Measurements from ENCODE around the gene ANKRD65.
"Not testable (repeated sequence)": the region's sequence is repeated elsewhere in the genome, so short reads cannot be mapped to it uniquely, and the experiment has no call there.

ANKRD65 gene

DNA sequence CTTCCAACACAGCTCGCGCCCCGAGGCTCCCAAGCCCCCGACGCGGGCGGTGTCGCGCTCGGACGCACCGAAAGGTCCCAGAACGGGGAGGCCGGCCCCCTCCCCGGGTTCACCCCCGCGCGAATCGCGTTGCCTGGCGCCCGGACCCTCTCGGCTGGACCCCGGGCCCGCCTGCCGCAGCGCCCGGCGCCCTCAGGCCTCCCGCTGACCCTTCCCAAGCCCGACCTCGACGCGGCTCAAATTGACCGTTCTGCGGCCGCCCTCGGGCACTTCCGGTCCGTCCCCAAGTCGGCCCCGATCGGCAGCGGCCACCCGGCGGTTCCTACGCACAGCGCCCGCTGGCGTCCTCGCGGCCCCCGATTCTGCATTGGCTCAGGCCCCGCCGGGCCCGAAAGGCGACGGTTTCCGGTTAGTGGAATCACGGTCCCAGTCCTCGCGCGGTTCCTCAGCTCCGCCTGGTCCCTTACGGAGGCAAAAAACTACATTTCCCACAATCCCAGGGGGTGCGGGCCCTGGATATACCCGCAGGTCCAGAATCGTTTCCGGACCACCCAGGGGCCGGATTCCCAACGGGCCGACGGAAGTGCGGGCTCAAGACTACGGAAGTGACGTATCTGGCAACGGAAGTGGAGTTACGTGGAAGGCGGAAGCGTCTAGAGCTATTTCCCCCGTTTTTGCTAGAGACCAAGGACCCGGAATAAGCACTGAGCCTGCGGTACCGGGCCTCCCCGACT, 46.0 kb downstream of the ANKRD65 start, which contains the start of gene AURKAIP1:
TSS of gene AURKAIP1 (minus strand) at position 279 of the 734 bp plus-strand sequence. CDS start 451 bp downstream, outside the sequence.
- Mint-ChIP-seq H3K36me3 (peaks cover 11% of the 10 kb centered on the region), H3K4me1 (peaks cover 48% of the 10 kb centered on the region), H3K9me3 (no peaks in the 10 kb centered on the region), H3K4me3 (peak within 1 kb of the TSS; percentile 89), H3K27me3 (no peaks in the 10 kb centered on the region), H3K27ac (peak within 1 kb of the TSS; percentile 98)
- CTCF ChIA-PET: interaction anchor here (0.8 to 1.5 kb wide), 5 partner anchors 13 to 253 kb away, joined by 3 to 7 read pairs (median 3); no protein-coding TSS in a partner anchor
- DNase-seq: peak; percentile 98

DNA sequence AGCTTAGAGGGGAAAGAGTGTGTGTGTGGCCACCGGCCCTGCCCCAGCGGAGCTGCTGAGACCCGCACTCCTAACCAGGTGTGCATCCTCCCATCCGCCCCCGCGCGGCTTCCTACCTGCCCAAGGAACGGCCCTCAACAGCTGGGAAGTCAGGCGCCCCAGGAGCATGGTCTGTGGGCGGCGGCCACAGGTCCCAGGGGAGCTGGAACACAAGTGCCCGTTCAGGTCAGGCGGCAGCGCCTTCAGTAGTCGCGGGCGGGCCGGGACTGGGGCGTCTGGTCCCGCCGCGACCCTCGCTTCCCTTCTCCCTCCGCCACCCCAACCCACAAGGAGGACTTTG, 46.5 kb downstream of the ANKRD65 start:
- peaks cover 50% of the 10 kb centered on the region for H3K4me1 Mint-ChIP-seq
- H3K36me3 Mint-ChIP-seq: peaks cover 11% of the 10 kb centered on the region
- no peaks in the 10 kb centered on the region for H3K9me3 Mint-ChIP-seq
- CTCF ChIA-PET: interaction anchor here (1.2 to 1.5 kb wide), 3 partner anchors 60 to 253 kb away, joined by 3 to 7 read pairs (median 3); no protein-coding TSS in a partner anchor
- no peak for DNase-seq
- H3K27ac Mint-ChIP-seq: peak overlapping the region; percentile 79
- H3K27me3 Mint-ChIP-seq: no peaks in the 10 kb centered on the region
- peak overlapping the region; percentile 89 for H3K4me3 Mint-ChIP-seq

DNA sequence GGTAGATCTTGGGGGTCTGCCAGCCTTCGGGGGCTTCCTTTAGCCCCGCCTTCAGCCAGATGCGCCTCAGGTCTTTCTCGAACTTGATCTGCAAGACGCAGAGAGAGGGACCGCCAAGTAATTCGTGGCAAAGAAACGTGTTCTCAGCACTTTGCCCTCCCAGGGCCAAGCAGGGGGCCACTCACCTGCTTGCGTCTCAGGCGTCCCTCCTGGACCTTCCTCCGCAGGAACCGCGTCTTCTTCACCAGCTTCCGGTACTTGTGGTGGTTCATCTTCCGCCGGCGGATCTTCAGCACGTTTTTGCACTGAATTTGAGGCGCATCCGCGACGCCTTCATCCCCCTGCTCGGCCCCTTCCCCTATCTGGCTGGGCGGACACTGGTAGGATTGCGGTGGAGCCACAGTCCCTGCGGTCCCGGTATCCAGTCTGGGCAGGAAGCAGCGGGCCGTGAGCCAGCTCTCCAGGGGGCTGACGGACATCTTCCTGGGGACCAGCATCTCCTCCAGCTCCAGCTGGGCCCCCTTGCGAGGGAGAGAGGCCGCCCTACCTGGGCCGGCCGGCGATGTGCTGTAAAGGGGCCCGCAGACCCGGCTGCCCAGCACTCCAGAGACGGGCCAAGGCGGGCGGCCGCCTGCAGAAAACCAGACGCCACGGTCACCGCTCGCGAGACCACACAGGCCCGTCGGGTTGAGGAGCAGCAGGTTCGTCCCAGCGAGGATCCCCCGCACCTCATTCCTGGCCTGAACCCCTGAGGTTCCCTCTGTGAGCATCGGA, 47.1 kb downstream of the ANKRD65 start:
- peak overlapping the region; percentile 79 for H3K27ac Mint-ChIP-seq
- DNase-seq: no peak
- no peaks in the 10 kb centered on the region for H3K9me3 Mint-ChIP-seq
- CTCF ChIA-PET: interaction anchor here (1.5 kb wide), 1 partner anchor 69 kb away, joined by 7 read pairs; no protein-coding TSS in a partner anchor
- no peaks in the 10 kb centered on the region for H3K27me3 Mint-ChIP-seq
- H3K4me3 Mint-ChIP-seq: peak overlapping the region; percentile 89
- peaks cover 50% of the 10 kb centered on the region for H3K4me1 Mint-ChIP-seq
- H3K36me3 Mint-ChIP-seq: peaks cover 11% of the 10 kb centered on the region

DNA sequence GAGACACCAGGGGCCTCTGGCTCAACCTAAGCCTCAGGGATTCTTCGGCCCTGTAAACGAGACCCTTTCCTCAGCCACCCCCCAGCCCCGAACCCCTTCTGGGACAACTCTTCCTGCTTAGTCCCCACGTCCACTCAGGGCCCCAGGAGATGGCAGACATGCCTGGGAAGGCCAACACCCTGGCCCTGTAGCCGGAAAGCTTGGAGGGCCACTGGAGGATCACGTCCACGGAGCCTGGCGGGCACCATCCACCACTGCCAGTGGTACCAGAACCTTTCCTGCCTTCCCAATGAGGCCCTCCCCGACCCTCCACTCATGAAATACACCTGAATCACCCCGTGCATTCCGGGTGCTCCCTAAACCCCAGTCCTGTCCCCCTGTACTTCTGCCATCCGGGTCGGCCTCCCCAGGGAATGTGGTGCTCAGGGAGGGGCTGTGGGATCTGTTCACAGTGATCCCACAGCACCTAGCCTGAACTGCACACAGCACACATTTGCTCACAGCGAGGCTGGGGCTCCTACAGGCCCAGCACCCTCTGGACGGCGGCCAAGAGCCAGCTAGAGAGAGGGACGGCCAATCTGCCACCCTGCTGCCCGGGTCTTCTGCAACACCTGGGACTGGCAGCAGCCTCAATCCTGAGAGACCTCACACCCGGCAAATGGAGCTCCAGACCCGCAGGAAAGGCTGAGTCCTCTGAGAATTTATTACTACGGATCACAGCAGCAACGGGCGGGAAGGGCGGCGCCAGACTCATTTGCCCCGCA, 47.8 kb downstream of the ANKRD65 start:
- Mint-ChIP-seq H3K9me3 (no peaks in the 10 kb centered on the region), H3K4me3 (peak overlapping the region; percentile 89), H3K27me3 (no peaks in the 10 kb centered on the region), H3K27ac (peak overlapping the region; percentile 73), H3K36me3 (peaks cover 11% of the 10 kb centered on the region), H3K4me1 (peaks cover 50% of the 10 kb centered on the region)
- no peak for DNase-seq
- CTCF ChIA-PET: interaction anchor here (0.7 to 4.1 kb wide), 4 partner anchors 21 to 68 kb away, joined by 4 to 21 read pairs (median 8); no protein-coding TSS in a partner anchor

DNA sequence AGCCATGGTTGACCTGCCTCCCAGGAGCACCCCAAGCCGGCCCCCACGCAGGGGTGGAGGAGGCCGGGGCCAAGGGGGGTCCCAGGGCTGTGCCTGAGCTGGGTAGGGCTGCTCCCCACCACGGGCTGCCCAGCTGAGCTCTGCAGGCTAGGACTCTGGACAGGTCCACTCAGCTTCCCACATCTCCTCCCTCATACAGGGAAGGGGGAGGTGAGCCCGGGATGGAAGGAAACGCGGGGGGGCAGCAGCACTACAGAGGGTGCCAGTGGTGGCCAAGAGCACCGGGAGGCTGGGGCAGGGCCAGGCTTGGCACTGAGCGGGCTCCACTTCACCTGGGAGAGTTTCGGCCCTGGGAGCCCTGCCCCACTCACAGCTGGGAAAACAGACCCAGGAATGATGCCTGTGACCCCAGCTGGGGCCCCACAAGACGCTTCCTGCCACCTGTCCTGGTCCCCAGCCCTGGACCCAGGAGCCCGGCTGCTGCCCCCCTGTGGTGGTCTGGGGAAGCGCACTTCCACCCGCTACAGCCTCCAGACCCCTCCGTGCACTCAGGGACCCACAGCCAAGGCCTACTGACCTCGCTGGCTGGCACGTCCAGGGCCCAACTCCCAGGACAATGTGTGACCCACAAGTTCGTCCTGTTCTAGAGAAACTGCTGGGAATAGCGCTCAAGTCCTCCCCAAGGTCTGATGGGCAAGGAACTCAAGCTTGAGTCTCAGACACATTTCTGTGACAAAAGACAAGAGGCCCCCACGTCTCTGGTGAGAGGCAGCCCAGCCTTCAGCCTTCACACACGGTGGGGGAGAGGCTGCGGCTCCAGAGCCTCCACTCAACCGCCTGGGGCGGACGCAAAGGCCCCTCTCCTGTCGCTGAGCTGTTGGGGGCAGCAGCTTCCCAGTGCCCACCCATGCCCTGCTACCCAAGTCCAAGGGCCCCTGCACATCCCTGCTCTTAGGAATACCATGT, 49.0 kb downstream of the ANKRD65 start:
- peaks cover 11% of the 10 kb centered on the region for H3K36me3 Mint-ChIP-seq
- H3K27ac Mint-ChIP-seq: peak overlapping the region; percentile 64
- H3K9me3 Mint-ChIP-seq: no peaks in the 10 kb centered on the region
- CTCF ChIA-PET: interaction anchor here (0.7 to 4.1 kb wide), 17 partner anchors 9 to 358 kb away, joined by 3 to 21 read pairs (median 4); partner anchors contain the start of genes ATAD3A, CCNL2, DVL1 and ISG15
- peaks cover 50% of the 10 kb centered on the region for H3K4me1 Mint-ChIP-seq
- H3K27me3 Mint-ChIP-seq: no peaks in the 10 kb centered on the region
- peak overlapping the region; percentile 59 for H3K4me3 Mint-ChIP-seq
- DNase-seq: peak; percentile 86

DNA sequence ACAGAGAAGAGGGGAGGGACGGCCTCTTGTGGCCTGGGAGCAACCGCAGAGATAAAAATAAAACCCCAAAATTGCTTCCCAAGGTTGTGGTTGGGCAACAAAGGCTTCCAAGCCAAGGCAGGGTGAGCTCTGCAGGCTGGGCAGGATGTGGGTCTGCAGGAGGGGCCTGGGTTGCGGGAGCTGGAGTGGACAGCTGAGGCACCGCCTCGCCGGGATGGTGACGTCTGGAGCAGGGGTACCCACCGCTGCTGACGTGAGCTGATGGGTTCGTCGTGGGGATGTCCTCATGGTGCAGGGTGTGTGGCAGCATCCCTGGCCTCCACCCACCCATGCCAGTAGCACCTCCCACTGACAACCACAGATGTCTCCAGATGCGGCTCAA, 49.7 kb downstream of the ANKRD65 start:
- Mint-ChIP-seq H3K4me1 (peaks cover 47% of the 10 kb centered on the region), H3K27me3 (no peaks in the 10 kb centered on the region), H3K9me3 (no peaks in the 10 kb centered on the region), H3K4me3 (peak overlapping the region; percentile 26), H3K36me3 (peaks cover 11% of the 10 kb centered on the region), H3K27ac (peak overlapping the region; percentile 55)
- DNase-seq: peak; percentile 84
- CTCF ChIA-PET: interaction anchor here (0.7 to 4.1 kb wide), 16 partner anchors 8 to 380 kb away, joined by 3 to 21 read pairs (median 4); partner anchors contain the start of genes ATAD3A, CCNL2, DVL1 and ISG15

DNA sequence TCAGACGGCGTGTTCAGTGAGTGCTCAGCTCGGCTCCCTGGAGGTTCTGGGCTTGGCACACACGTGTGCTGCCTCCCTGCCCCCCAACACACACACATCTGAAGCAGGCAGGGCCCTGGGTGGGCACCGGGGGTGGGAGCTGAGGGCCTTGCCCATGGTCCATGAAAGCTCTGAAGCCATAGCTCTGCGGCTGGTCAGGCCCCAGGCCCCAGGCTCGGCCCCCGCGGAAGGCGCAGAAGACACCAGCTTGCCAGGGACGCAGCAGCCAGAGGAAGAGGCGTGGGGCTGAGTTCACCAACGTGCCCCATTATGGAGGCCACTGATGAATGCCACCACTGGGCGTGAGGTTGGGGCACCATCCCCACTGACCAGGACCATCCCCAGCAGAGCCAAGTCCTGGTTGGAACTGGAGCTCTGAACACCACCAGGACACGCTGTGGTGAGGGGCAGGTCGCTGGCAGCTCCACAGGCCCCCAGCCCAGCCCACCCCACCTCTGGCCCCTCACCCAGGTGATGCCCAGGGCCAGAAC, 50.2 kb downstream of the ANKRD65 start:
- CTCF ChIA-PET: interaction anchor here (0.8 to 4.1 kb wide), 11 partner anchors 17 to 379 kb away, joined by 3 to 21 read pairs (median 4); partner anchors contain the start of genes ATAD3A, CCNL2 and DVL1
- Mint-ChIP-seq H3K4me3 (no peak overlapping the region), H3K27ac (peak overlapping the region; percentile 55), H3K27me3 (no peaks in the 10 kb centered on the region), H3K9me3 (no peaks in the 10 kb centered on the region), H3K4me1 (peaks cover 44% of the 10 kb centered on the region), H3K36me3 (peaks cover 11% of the 10 kb centered on the region)
- no peak for DNase-seq

DNA sequence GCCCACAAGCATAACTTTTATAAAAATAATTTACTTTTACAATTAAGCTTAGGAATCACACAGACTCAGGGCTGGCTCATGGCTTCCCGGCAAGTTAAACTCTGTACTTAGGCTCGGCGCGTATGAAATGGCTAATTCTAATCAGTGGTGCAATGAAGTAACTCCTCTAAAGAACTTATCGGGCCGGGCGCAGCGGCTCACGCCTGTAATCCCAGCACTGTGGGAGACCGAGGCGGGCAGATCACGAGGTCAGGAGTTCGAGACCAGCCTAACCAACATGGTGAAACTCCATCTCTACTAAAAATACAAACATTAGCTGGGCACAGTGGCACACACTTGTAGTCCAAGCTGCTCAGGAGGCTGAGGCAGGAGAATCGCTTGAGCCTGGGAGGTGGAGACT, 51.0 kb downstream of the ANKRD65 start:
- not testable (repeated sequence) for H3K27me3 Mint-ChIP-seq, H3K9me3 Mint-ChIP-seq, H3K27ac Mint-ChIP-seq, H3K36me3 Mint-ChIP-seq, DNase-seq, H3K4me3 Mint-ChIP-seq
- H3K4me1 Mint-ChIP-seq: peaks cover 40% of the 10 kb centered on the region
- CTCF ChIA-PET: interaction anchor here (4.1 kb wide), 1 partner anchor 18 kb away, joined by 21 read pairs; no protein-coding TSS in a partner anchor

Measured in activated naive CD4-positive, alpha-beta T cell treated with anti-CD3 and anti-CD28 coated beads, Interleukin-2, amount 10 ng/mL, durations not matched to agents 7 days and 5 days (primary cell).